ENCODE measurements around the gene PRKG1. TPM values are rescaled to one million over a fixed set of nuclear protein-coding genes. Genes with fewer than 3 reads are reported as not detected.

PRKG1 gene
- total and polyA plus RNA-seq, 4 donors: 0.46 to 5.1 (median 1.5) TPM

GRCh38 chr10:51659344-51659743 lies 585.1 kb downstream of the PRKG1 start:
- H3K27ac ChIP-seq (ENCODE audit: low read depth in 1 of 2, low read length in 2 of 2): no peak overlapping the region
- no peaks in the 10 kb centered on the region for H3K36me3 ChIP-seq (ENCODE audit: control insufficient read depth in 4 of 4, insufficient read depth in 3 of 4, low read depth in 1 of 4, low read length in 3 of 4)
- no peak for DNase-seq (ENCODE audit: low spot score)
- TF ChIP-seq, protein P1, sequence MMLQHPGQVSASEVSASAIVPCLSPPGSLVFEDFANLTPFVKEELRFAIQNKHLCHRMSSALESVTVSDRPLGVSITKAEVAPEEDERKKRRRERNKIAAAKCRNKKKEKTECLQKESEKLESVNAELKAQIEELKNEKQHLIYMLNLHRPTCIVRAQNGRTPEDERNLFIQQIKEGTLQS (IDR thresholded peaks at IDR 0.05): no peak
- no peak for TF ChIP-seq ZBTB33 (IDR thresholded peaks at IDR 0.05)
- TF ChIP-seq RXRA (IDR thresholded peaks at IDR 0.05): no peak
- no peak for TF ChIP-seq GABPA (IDR thresholded peaks at IDR 0.05 in 1 of 2, conservative IDR thresholded peaks at IDR 0.05 in 1 of 2)
- no peak for TF ChIP-seq CTCF (IDR thresholded peaks at IDR 0.05; ENCODE audit: low read depth, low read length, missing input control)
- no peak for TF ChIP-seq JUND (IDR thresholded peaks at IDR 0.05)
- TF ChIP-seq EGR1 (IDR thresholded peaks at IDR 0.05; ENCODE audit: low read depth in 2 of 2): no peak
- TF ChIP-seq YY1 (IDR thresholded peaks at IDR 0.05): no peak
- TF ChIP-seq FOXA1 (IDR thresholded peaks at IDR 0.05): no peak
- TF ChIP-seq FOXA2 (IDR thresholded peaks at IDR 0.05): no peak
- TF ChIP-seq, protein P2, sequence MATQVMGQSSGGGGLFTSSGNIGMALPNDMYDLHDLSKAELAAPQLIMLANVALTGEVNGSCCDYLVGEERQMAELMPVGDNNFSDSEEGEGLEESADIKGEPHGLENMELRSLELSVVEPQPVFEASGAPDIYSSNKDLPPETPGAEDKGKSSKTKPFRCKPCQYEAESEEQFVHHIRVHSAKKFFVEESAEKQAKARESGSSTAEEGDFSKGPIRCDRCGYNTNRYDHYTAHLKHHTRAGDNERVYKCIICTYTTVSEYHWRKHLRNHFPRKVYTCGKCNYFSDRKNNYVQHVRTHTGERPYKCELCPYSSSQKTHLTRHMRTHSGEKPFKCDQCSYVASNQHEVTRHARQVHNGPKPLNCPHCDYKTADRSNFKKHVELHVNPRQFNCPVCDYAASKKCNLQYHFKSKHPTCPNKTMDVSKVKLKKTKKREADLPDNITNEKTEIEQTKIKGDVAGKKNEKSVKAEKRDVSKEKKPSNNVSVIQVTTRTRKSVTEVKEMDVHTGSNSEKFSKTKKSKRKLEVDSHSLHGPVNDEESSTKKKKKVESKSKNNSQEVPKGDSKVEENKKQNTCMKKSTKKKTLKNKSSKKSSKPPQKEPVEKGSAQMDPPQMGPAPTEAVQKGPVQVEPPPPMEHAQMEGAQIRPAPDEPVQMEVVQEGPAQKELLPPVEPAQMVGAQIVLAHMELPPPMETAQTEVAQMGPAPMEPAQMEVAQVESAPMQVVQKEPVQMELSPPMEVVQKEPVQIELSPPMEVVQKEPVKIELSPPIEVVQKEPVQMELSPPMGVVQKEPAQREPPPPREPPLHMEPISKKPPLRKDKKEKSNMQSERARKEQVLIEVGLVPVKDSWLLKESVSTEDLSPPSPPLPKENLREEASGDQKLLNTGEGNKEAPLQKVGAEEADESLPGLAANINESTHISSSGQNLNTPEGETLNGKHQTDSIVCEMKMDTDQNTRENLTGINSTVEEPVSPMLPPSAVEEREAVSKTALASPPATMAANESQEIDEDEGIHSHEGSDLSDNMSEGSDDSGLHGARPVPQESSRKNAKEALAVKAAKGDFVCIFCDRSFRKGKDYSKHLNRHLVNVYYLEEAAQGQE (IDR thresholded peaks at IDR 0.05): no peak
- TF ChIP-seq SP1 (IDR thresholded peaks at IDR 0.05): no peak
- no peak for TF ChIP-seq TAF1 (conservative IDR thresholded peaks at IDR 0.05)
- TF ChIP-seq HNF4A (conservative IDR thresholded peaks at IDR 0.05): no peak
- TF ChIP-seq RAD21 (IDR thresholded peaks at IDR 0.05): no peak
- TF ChIP-seq MAX (IDR thresholded peaks at IDR 0.05): no peak
- TF ChIP-seq NR2F2 (IDR thresholded peaks at IDR 0.05): no peak
- TF ChIP-seq HNF4G (IDR thresholded peaks at IDR 0.05): no peak
- H3K4me1 ChIP-seq (ENCODE audit: control insufficient read depth in 4 of 4, insufficient read depth in 4 of 4, low read length in 3 of 4): no peaks in the 10 kb centered on the region
- WGBS: 81% methylated on average over 1 of the region's 1 CpG
- H3K9me3 ChIP-seq (ENCODE audit: control insufficient read depth in 4 of 4, low read length in 3 of 4): no peaks in the 10 kb centered on the region
- H3K9ac ChIP-seq (ENCODE audit: low read depth in 1 of 2, low read length in 2 of 2): no peak overlapping the region
- H3K4me3 ChIP-seq (ENCODE audit: low read depth in 1 of 3, low read length in 3 of 3): no peak overlapping the region
- peaks cover 0 to 8% (median 2%) of the 10 kb centered on the region in 4 donors for H3K27me3 ChIP-seq (ENCODE audit: control insufficient read depth in 4 of 4, insufficient read depth in 4 of 4, low read length in 3 of 4)
